HepG2 (cell line): ENCODE data around the gene CAMTA1. TPM values are rescaled to one million over a fixed set of nuclear protein-coding genes. Genes with fewer than 3 reads are reported as not detected.

Experiments
- ATF1 ChIP-seq: IDR thresholded peaks from 2 replicates; pipeline ENCODE4 v1.6.1; 2016; ENCODE audit warnings: mild to moderate bottlenecking, control low read depth
- KDM4B ChIP-seq: sonication (generic); formaldehyde crosslinking; IDR thresholded peaks from 2 replicates; pipeline ENCODE4 v1.4.0; 2020; ENCODE audit warnings: missing genetic modification reagents
- PHF20 ChIP-seq: sonication (generic); formaldehyde crosslinking; IDR thresholded peaks from 2 replicates; pipeline ENCODE4 v1.5.0; 2020; ENCODE audit warnings: mild to moderate bottlenecking, missing genetic modification reagents
- RERE ChIP-seq: IDR thresholded peaks from 2 replicates; pipeline ENCODE4 v1.6.1; 2016; ENCODE audit warnings: low read depth, missing genetic modification reagents, missing compliant biosample characterization
- ZFP1 ChIP-seq: IDR thresholded peaks from 2 replicates; pipeline ENCODE4 v1.6.1; 2016
- ZNF567 ChIP-seq: sonication (generic); formaldehyde crosslinking; IDR thresholded peaks from 2 replicates; pipeline ENCODE4 v1.8.1; 2023; ENCODE audit warnings: mild to moderate bottlenecking, missing genetic modification reagents, borderline replicate concordance
- ZNF577 ChIP-seq: sonication (generic); formaldehyde crosslinking; IDR thresholded peaks from 2 replicates; pipeline ENCODE4 v1.4.0; 2020; ENCODE audit warnings: mild to moderate bottlenecking, low read depth, missing genetic modification reagents, borderline replicate concordance
- ZNF883 ChIP-seq: sonication (generic); formaldehyde crosslinking; IDR thresholded peaks from 2 replicates; pipeline ENCODE4 v1.5.1; 2020; ENCODE audit warnings: mild to moderate bottlenecking, missing genetic modification reagents; ENCODE audit errors: not compliant biosample characterization
- polyA plus RNA-seq, 8 experiments: library from polyadenylated mRNA; depleted of rRNA in 3 of 8; stranded (reverse) in 7 of 8; unstranded in 1 of 8; fragments of >200 nt; fragmentation: Illumina TruSeq in 4 of 8; extraction: Trizol in 4 of 8; gene quantifications; 2 replicates each; pipeline versions ENCODE4 v1.2.1 to v1.2.3, GENCODE V29; 2011 to 2016; ENCODE audit warnings: low read depth in 4 of 8, missing spikeins in 1 of 8, mixed read lengths in 1 of 8; ENCODE audit not compliant: insufficient read depth in 1 of 8
- total RNA-seq, 5 experiments: library from RNA; depleted of rRNA; stranded (reverse); fragments of >200 nt; fragmentation: Illumina TruSeq; extraction: Trizol; gene quantifications; 2 replicates each; pipeline ENCODE4 v1.2.3, GENCODE V29; 2016; ENCODE audit warnings: low read depth in 1 of 5

The CAMTA1 gene
- total and polyA plus RNA-seq, 2 of the 13 experiments (the other 11 are each of a cell fraction or from before 2014, with no cell fraction given), result 25.0 to 36.4 TPM

GRCh38 chr1:6950001-6950765 lies 164.9 kb downstream of the CAMTA1 start (continued):
- no peak for TF ChIP-seq ZNF567 (CRISPR knock-in tag)
- TF ChIP-seq ZNF883 (CRISPR knock-in tag), result no peak
- no peak for TF ChIP-seq ZNF577
- no peak for TF ChIP-seq ATF1 (CRISPR knock-in tag)
- no peak for TF ChIP-seq RERE (CRISPR knock-in tag)
- TF ChIP-seq PHF20 (CRISPR knock-in tag), result no peak
- no peak for TF ChIP-seq KDM4B
- no peak for TF ChIP-seq ZFP1 (CRISPR knock-in tag)
